Activated naive CD8-positive, alpha-beta T cell treated with anti-CD3 and anti-CD28 coated beads, Interleukin-2, amount 50 U/mL, for 16 hours (primary cell): ENCODE data around the gene LRRC49.
"Not testable (repeated sequence)": the region's sequence is repeated elsewhere in the genome, so short reads cannot be mapped to it uniquely, and the experiment has no call there.

ENCODE experiments used
- DNase-seq: peaks from one replicate; pipeline ENCODE4 v3.0.0-alpha.2; 2020; ENCODE audit warnings: low read depth, low spot score

Gene LRRC49

GRCh38 chr15:70974004-70974832 lies 81.6 kb downstream of the LRRC49 start:
- DNase-seq, result no peak

- DNase-seq, result no peak
These were observed 84.2 kb downstream of the LRRC49 start for GRCh38 chr15:70976851-70977250.

- no peak for DNase-seq
These were observed 102.9 kb downstream of the LRRC49 start for GRCh38 chr15:70995383-70995970.

- no peak for DNase-seq
These were observed 105.7 kb downstream of the LRRC49 start for GRCh38 chr15:70998319-70998718.

GRCh38 chr15:71002316-71002715 lies 109.7 kb downstream of the LRRC49 start:
- DNase-seq, result no peak

GRCh38 chr15:71003319-71003718 lies 110.7 kb downstream of the LRRC49 start:
- no peak for DNase-seq

- DNase-seq, result not testable (repeated sequence)
These were observed 111.9 kb downstream of the LRRC49 start for GRCh38 chr15:71004506-71004905.

GRCh38 chr15:71005895-71006294 lies 113.3 kb downstream of the LRRC49 start:
- DNase-seq, result no peak

- no peak for DNase-seq
These were observed 115.7 kb downstream of the LRRC49 start for GRCh38 chr15:71008250-71008870.

- DNase-seq, result no peak
These were observed 117.8 kb downstream of the LRRC49 start for GRCh38 chr15:71010472-71010871.

- no peak for DNase-seq
These were observed 118.4 kb downstream of the LRRC49 start for GRCh38 chr15:71010997-71011396.

- DNase-seq, result no peak
These were observed 119.0 kb downstream of the LRRC49 start for GRCh38 chr15:71011503-71012155.

GRCh38 chr15:71013446-71013845 lies 120.8 kb downstream of the LRRC49 start:
- no peak for DNase-seq

GRCh38 chr15:71015342-71015741 lies 122.7 kb downstream of the LRRC49 start:
- no peak for DNase-seq

GRCh38 chr15:71031232-71031631 lies 138.6 kb downstream of the LRRC49 start:
- DNase-seq, result not testable (repeated sequence)

- not testable (repeated sequence) for DNase-seq
These were observed 142.9 kb downstream of the LRRC49 start for GRCh38 chr15:71035478-71035877.

GRCh38 chr15:71042356-71042922 lies 149.8 kb downstream of the LRRC49 start:
- no peak for DNase-seq

- DNase-seq, result no peak
These were observed 150.7 kb downstream of the LRRC49 start for GRCh38 chr15:71043373-71043772.

- no peak for DNase-seq
These were observed 151.4 kb downstream of the LRRC49 start for GRCh38 chr15:71044006-71044405.

- DNase-seq, result not testable (repeated sequence)
These were observed 153.5 kb downstream of the LRRC49 start for GRCh38 chr15:71046146-71046545.

GRCh38 chr15:71048913-71049675 lies 156.5 kb downstream of the LRRC49 start:
- no peak for DNase-seq
